DND-41 (cell line): Measurements from ENCODE around the gene PPM1N.

Experiments used
- ATAC-seq: fragments of 200-7000 bp; cut with Tn5 transposase; 3 replicates; pipeline ENCODE4 v1.9.1; 2021; ENCODE audit warnings: low read depth; ENCODE audit not compliant: insufficient read depth
- DNase-seq: peaks from one replicate; pipeline ENCODE4 v3.0.0-alpha.2; 2020
- H2AFZ ChIP-seq: 2 replicates; pipeline ENCODE4 v1.6.0; 2012; ENCODE audit warnings: low read depth, low read length
- H3K27ac ChIP-seq: 2 replicates; pipeline ENCODE4 v1.5.1; 2012; ENCODE audit warnings: low read length, inconsistent platforms
- H3K27me3 ChIP-seq: fragments of 200-600 bp; sonication (generic); 2 replicates; pipeline ENCODE4 v1.6.0; 2012; ENCODE audit warnings: low read length, mild to moderate bottlenecking, inconsistent platforms; ENCODE audit not compliant: insufficient read depth, poor library complexity
- H3K36me3 ChIP-seq: 2 replicates; pipeline ENCODE4 v1.5.1; 2012; ENCODE audit warnings: low read length, inconsistent platforms; ENCODE audit not compliant: insufficient read depth
- H3K4me1 ChIP-seq: 2 replicates; pipeline ENCODE4 v1.5.1; 2012; ENCODE audit warnings: mild to moderate bottlenecking, low read length; ENCODE audit not compliant: insufficient read depth
- H3K4me2 ChIP-seq: 2 replicates; pipeline ENCODE4 v1.6.0; 2012; ENCODE audit warnings: mild to moderate bottlenecking, moderate library complexity, low read length, inconsistent platforms; ENCODE audit not compliant: insufficient read depth
- H3K4me3 ChIP-seq, 2 experiments: fragments of 200-600 bp in 1 of 2; shearing (Covaris generic) in 1 of 2; 2 replicates each; pipeline ENCODE4 v1.5.1; 2012 to 2016; ENCODE audit warnings: inconsistent platforms in 2 of 2, low read length in 2 of 2, mild to moderate bottlenecking in 2 of 2, low read depth in 1 of 2, moderate library complexity in 1 of 2
- H3K79me2 ChIP-seq: 2 replicates; pipeline ENCODE4 v1.6.0; 2012; ENCODE audit warnings: low read length, inconsistent platforms; ENCODE audit not compliant: insufficient read depth
- H3K9ac ChIP-seq: 2 replicates; pipeline ENCODE4 v1.6.0; 2012; ENCODE audit warnings: low read depth, mild to moderate bottlenecking, inconsistent platforms, low read length, moderate library complexity
- H3K9me3 ChIP-seq: 2 replicates; pipeline ENCODE4 v1.5.1; 2012; ENCODE audit warnings: low read length, moderate library complexity, mild to moderate bottlenecking, inconsistent platforms; ENCODE audit not compliant: insufficient read depth, severe bottlenecking
- H4K20me1 ChIP-seq: 2 replicates; pipeline ENCODE4 v1.6.0; 2012; ENCODE audit warnings: low read length; ENCODE audit not compliant: insufficient read depth
- CTCF ChIP-seq: IDR thresholded peaks from 2 replicates; pipeline ENCODE4 v1.5.1; 2012; ENCODE audit warnings: borderline replicate concordance, low read length, moderate library complexity, mild to moderate bottlenecking; ENCODE audit not compliant: poor library complexity, severe bottlenecking; ENCODE audit errors: extremely low read depth
- EZH2 ChIP-seq: IDR thresholded peaks from 3 replicates; pipeline ENCODE4 v1.6.1; 2012; ENCODE audit warnings: borderline replicate concordance, low read depth, mild to moderate bottlenecking, moderate library complexity, low read length, inconsistent platforms; ENCODE audit not compliant: severe bottlenecking

Gene PPM1N

GRCh38 chr19:45483033-45483432 is 15.2 kb upstream of the PPM1N start:
- Histone ChIP-seq H3K4me3 (no peak overlapping the region), H3K9ac (no peak overlapping the region), H3K4me2 (no peak overlapping the region), H3K79me2 (no peaks in the 10 kb centered on the region), H3K27ac (no peak overlapping the region), H3K27me3 (no peaks in the 10 kb centered on the region), H2AFZ (no peak overlapping the region), H3K36me3 (no peaks in the 10 kb centered on the region), H4K20me1 (no peaks in the 10 kb centered on the region), H3K9me3 (no peaks in the 10 kb centered on the region), H3K4me1 (peaks cover 29% of the 10 kb centered on the region)
- TF ChIP-seq EZH2, result no peak
- no peak for TF ChIP-seq CTCF
- ATAC-seq (no peak), DNase-seq (no peak)

GRCh38 chr19:45484273-45484945 is 13.8 kb upstream of the PPM1N start:
- ATAC-seq (no peak), DNase-seq (no peak)
- peaks cover 16% of the 10 kb centered on the region for H3K4me1 ChIP-seq
- H4K20me1 ChIP-seq, result no peaks in the 10 kb centered on the region
- H2AFZ ChIP-seq, result no peak overlapping the region
- no peak overlapping the region for H3K9ac ChIP-seq
- no peak for TF ChIP-seq CTCF
- TF ChIP-seq EZH2, result no peak
- H3K36me3 ChIP-seq, result no peaks in the 10 kb centered on the region
- H3K79me2 ChIP-seq, result no peaks in the 10 kb centered on the region
- no peak overlapping the region for H3K4me3 ChIP-seq
- H3K9me3 ChIP-seq, result no peaks in the 10 kb centered on the region
- no peak overlapping the region for H3K27ac ChIP-seq
- H3K27me3 ChIP-seq, result no peaks in the 10 kb centered on the region
- H3K4me2 ChIP-seq, result no peak overlapping the region

GRCh38 chr19:45485305-45486077 is 12.8 kb upstream of the PPM1N start:
- peak; percentile 96 for DNase-seq
- peak overlapping the region; percentile 80 for H3K4me2 ChIP-seq
- H3K27me3 ChIP-seq, result no peaks in the 10 kb centered on the region
- no peak for TF ChIP-seq EZH2
- peak; percentile 88 for TF ChIP-seq CTCF
- no peaks in the 10 kb centered on the region for H3K36me3 ChIP-seq
- peak; percentile 98 for ATAC-seq
- peaks cover 14% of the 10 kb centered on the region for H3K4me1 ChIP-seq
- no peaks in the 10 kb centered on the region for H3K79me2 ChIP-seq
- peak overlapping the region; percentile 53 for H3K9ac ChIP-seq
- H4K20me1 ChIP-seq, result no peaks in the 10 kb centered on the region
- H3K27ac ChIP-seq, result peak overlapping the region; percentile 57; the same call in 1 of the 2 replicates
- H3K9me3 ChIP-seq, result no peaks in the 10 kb centered on the region
- H3K4me3 ChIP-seq, result peak overlapping the region; percentile 28 to 65; a peak in 3 of 4 replicates
- H2AFZ ChIP-seq, result peak overlapping the region; percentile 93
